Activated naive CD8-positive, alpha-beta T cell treated with anti-CD3 and anti-CD28 coated beads, Interleukin-2, amount 10 ng/mL, durations not matched to agents 7 days and 5 days (primary cell): ENCODE results near the gene FES. TPM values are rescaled to one million over a fixed set of nuclear protein-coding genes. Genes with fewer than 3 reads are reported as not detected.

Experiments
- ATAC-seq: fragments of 150-1000 bp; cut with Tn5 transposase; one replicate; pipeline ENCODE4 v1.10.0; 2021; ENCODE audit warnings: low read depth, moderate library complexity
- POLR2A ChIA-PET: fragments of 350-600 bp; sonication (Branson Sonifier 250); formaldehyde crosslinking; loops from one replicate; lab custom pipeline; 2021; ENCODE audit warnings: antibody characterized with exemption; lab: Charles Lee
- DNase-seq: peaks from one replicate; pipeline ENCODE4 v3.0.0; 2021
- H3K27ac Mint-ChIP-seq: one replicate; pipeline ENCODE4 v1.8.0; 2022; ENCODE audit warnings: mild to moderate bottlenecking, mixed read lengths
- H3K27me3 Mint-ChIP-seq: one replicate; pipeline ENCODE4 v1.8.0; 2022; ENCODE audit warnings: mild to moderate bottlenecking, moderate library complexity, mixed read lengths
- H3K36me3 Mint-ChIP-seq: one replicate; pipeline ENCODE4 v1.8.0; 2021; ENCODE audit warnings: mild to moderate bottlenecking, mixed read lengths
- H3K4me1 Mint-ChIP-seq: one replicate; pipeline ENCODE4 v1.8.0; 2021; ENCODE audit warnings: mixed read lengths
- H3K4me3 Mint-ChIP-seq: one replicate; pipeline ENCODE4 v1.8.0; 2022; ENCODE audit warnings: mild to moderate bottlenecking, moderate library complexity, mixed read lengths
- H3K9me3 Mint-ChIP-seq: one replicate; pipeline ENCODE4 v1.8.0; 2021; ENCODE audit warnings: mixed read lengths
- total RNA-seq, 2 experiments: library from RNA; stranded (reverse); gene quantifications; one replicate each; pipeline ENCODE4 v1.2.3, GENCODE V29; 2021

FES gene
- 1 to 10 TPM; 6.2 to 7.5 TPM for total RNA-seq

- no peak for ATAC-seq
Observed at GRCh38 chr15:90883976-90884718, at the start of gene FES. Gene FES, plus strand, starts transcription at chr15:90884504. Its CDS starts 542 bp downstream, at chr15:90885046.

GRCh38 chr15:90834626-90835025 is 49.7 kb upstream of the FES start:
- POLR2A ChIA-PET, result interaction anchor here (0.8 kb wide), 1 partner anchor 9 kb away, joined by 3 read pairs; no protein-coding TSS in a partner anchor
- DNase-seq, result no peak
- Mint-ChIP-seq H3K27me3 (no peaks in the 10 kb centered on the region), H3K9me3 (no peaks in the 10 kb centered on the region), H3K36me3 (no peaks in the 10 kb centered on the region), H3K4me3 (no peak overlapping the region), H3K4me1 (peaks cover 42% of the 10 kb centered on the region), H3K27ac (no peak overlapping the region)
- no peak for ATAC-seq

More at GRCh38 chr15:90883976-90884718, at the start of gene FES:
- H3K36me3 Mint-ChIP-seq, result peaks cover 9% of the 10 kb centered on the region
- POLR2A ChIA-PET, result interaction anchor here (0.9 to 2.4 kb wide), 5 partner anchors 10 to 236 kb away, joined by 3 to 11 read pairs (median 4); partner anchors contain the start of gene MAN2A2
- H3K4me3 Mint-ChIP-seq, result peak within 1 kb of the TSS; percentile 60
- no peaks in the 10 kb centered on the region for H3K27me3 Mint-ChIP-seq
- H3K9me3 Mint-ChIP-seq, result no peaks in the 10 kb centered on the region
- H3K4me1 Mint-ChIP-seq, result peaks cover 18% of the 10 kb centered on the region
- H3K27ac Mint-ChIP-seq, result peak within 1 kb of the TSS; percentile 81
- no peak for DNase-seq

- Mint-ChIP-seq H3K4me1 (peaks cover 34% of the 10 kb centered on the region), H3K27ac (no peak overlapping the region), H3K9me3 (no peaks in the 10 kb centered on the region), H3K36me3 (no peaks in the 10 kb centered on the region), H3K4me3 (no peak overlapping the region), H3K27me3 (no peaks in the 10 kb centered on the region)
- ATAC-seq (no peak), DNase-seq (no peak)
- POLR2A ChIA-PET, result interaction anchor here (0.7 to 1.2 kb wide), 3 partner anchors 10 to 22 kb away, joined by 3 to 4 read pairs (median 4); no protein-coding TSS in a partner anchor
Observed at GRCh38 chr15:90836296-90836871, 47.9 kb upstream of the FES start.

GRCh38 chr15:90837094-90837493 is 47.2 kb upstream of the FES start:
- no peaks in the 10 kb centered on the region for H3K27me3 Mint-ChIP-seq
- peak overlapping the region; percentile 46 for H3K4me3 Mint-ChIP-seq
- H3K27ac Mint-ChIP-seq, result peak overlapping the region; percentile 76
- no peaks in the 10 kb centered on the region for H3K36me3 Mint-ChIP-seq
- no peak for ATAC-seq
- H3K4me1 Mint-ChIP-seq, result peaks cover 38% of the 10 kb centered on the region
- H3K9me3 Mint-ChIP-seq, result no peaks in the 10 kb centered on the region
- no peak for DNase-seq
- POLR2A ChIA-PET, result interaction anchor here (1.4 to 4.5 kb wide), 4 partner anchors 14 to 34 kb away, joined by 6 to 42 read pairs (median 7); no protein-coding TSS in a partner anchor

- Mint-ChIP-seq H3K9me3 (no peaks in the 10 kb centered on the region), H3K4me1 (peaks cover 39% of the 10 kb centered on the region)
- POLR2A ChIA-PET, result interaction anchor here (0.7 to 4.5 kb wide), 6 partner anchors 13 to 121 kb away, joined by 3 to 42 read pairs (median 6); partner anchors contain the start of genes BLM and UNC45A
Observed at GRCh38 chr15:90838139-90838538, 46.2 kb upstream of the FES start.

DNA sequence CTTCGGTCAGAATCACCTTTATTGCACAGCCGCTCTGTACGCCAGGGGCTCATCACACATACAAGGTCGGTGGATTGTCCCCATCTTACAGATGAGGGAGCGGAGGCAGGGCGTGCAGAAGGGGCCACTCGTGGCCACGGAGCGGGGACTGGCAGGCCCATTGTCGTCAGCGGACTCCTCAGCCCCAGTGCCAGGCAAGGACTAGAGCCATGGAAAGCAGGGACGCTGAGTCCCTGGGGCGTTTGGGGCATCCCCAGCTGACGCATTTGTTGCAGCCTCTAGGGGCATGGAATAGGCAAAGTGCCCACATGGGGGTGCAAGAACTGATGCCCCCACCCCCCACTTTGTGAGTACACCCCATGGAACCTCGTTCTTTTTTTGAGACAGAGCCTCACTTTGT is 45.8 kb upstream of the FES start:
- H3K4me3 Mint-ChIP-seq, result peak overlapping the region; percentile 75
- POLR2A ChIA-PET, result interaction anchor here (1.0 to 4.5 kb wide), 4 partner anchors 12 to 97 kb away, joined by 3 to 42 read pairs (median 6); partner anchors contain the start of gene UNC45A
- no peaks in the 10 kb centered on the region for H3K27me3 Mint-ChIP-seq
- H3K36me3 Mint-ChIP-seq, result no peaks in the 10 kb centered on the region
- no peak for DNase-seq
- peak overlapping the region; percentile 90 for H3K27ac Mint-ChIP-seq
- peaks cover 39% of the 10 kb centered on the region for H3K4me1 Mint-ChIP-seq
- no peaks in the 10 kb centered on the region for H3K9me3 Mint-ChIP-seq
- no peak for ATAC-seq

More at GRCh38 chr15:90838139-90838538, 46.2 kb upstream of the FES start:
- DNase-seq (peak; percentile 77), ATAC-seq (peak; percentile 87)
- no peaks in the 10 kb centered on the region for H3K36me3 Mint-ChIP-seq
- H3K27me3 Mint-ChIP-seq, result no peaks in the 10 kb centered on the region
- peak overlapping the region; percentile 69 for H3K4me3 Mint-ChIP-seq
- H3K27ac Mint-ChIP-seq, result peak overlapping the region; percentile 84

GRCh38 chr15:90839187-90840071 is 44.9 kb upstream of the FES start:
- Mint-ChIP-seq H3K4me1 (peaks cover 41% of the 10 kb centered on the region), H3K9me3 (no peaks in the 10 kb centered on the region), H3K4me3 (peak overlapping the region; percentile 75), H3K27ac (peak overlapping the region; percentile 90), H3K36me3 (no peaks in the 10 kb centered on the region), H3K27me3 (no peaks in the 10 kb centered on the region)
- no peak for DNase-seq
- ATAC-seq, result no peak
- POLR2A ChIA-PET, result interaction anchor here (0.6 to 4.5 kb wide), 8 partner anchors 10 to 369 kb away, joined by 3 to 42 read pairs (median 4); partner anchors contain the start of gene BLM

DNA sequence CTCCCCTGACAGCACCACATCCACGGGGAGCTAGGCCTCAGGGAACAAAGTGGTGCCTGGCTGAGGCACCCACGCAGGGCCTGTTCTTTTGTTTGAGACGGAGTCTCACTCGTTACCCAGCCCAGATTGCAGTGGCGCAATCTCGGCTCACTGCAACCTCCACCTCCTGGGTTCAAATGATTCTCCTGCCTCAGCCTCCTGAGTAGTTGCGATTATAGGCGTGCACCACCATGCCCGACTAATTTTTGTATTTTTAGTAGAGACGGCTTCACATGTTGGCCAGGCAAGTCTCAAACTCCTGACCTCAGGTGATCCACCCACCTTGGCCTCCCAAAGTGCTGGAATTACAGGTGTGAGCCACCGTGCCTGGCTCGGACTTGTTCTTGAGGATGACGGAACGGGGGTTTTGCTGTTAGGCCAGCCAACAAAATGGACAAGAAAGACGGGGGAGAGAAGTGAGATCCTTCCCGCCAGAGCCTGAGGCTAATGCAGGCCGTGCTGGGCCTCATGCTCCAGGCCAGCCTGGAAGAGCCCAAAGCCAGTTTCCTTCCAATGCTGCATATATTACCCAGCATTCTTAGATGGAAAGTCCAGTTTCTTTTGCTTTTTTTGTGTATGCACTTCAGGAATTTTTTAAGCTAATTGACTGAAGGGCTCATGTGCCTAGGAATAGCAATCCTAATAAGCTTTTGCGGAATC is 44.0 kb upstream of the FES start:
- POLR2A ChIA-PET, result interaction anchor here (0.8 to 4.5 kb wide), 6 partner anchors 10 to 370 kb away, joined by 3 to 42 read pairs (median 5); partner anchors contain the start of gene BLM
- Mint-ChIP-seq H3K27ac (peak overlapping the region; percentile 90), H3K4me3 (peak overlapping the region; percentile 75), H3K36me3 (no peaks in the 10 kb centered on the region), H3K9me3 (no peaks in the 10 kb centered on the region), H3K27me3 (no peaks in the 10 kb centered on the region), H3K4me1 (peaks cover 44% of the 10 kb centered on the region)
- ATAC-seq (no peak), DNase-seq (no peak)

GRCh38 chr15:90840954-90841353 is 43.4 kb upstream of the FES start:
- no peak for ATAC-seq
- H3K9me3 Mint-ChIP-seq, result no peaks in the 10 kb centered on the region
- DNase-seq, result no peak
- H3K4me3 Mint-ChIP-seq, result no peak overlapping the region
- H3K36me3 Mint-ChIP-seq, result no peaks in the 10 kb centered on the region
- POLR2A ChIA-PET, result interaction anchor here (4.5 kb wide), 1 partner anchor 10 kb away, joined by 42 read pairs; no protein-coding TSS in a partner anchor
- H3K27ac Mint-ChIP-seq, result no peak overlapping the region
- peaks cover 44% of the 10 kb centered on the region for H3K4me1 Mint-ChIP-seq
- no peaks in the 10 kb centered on the region for H3K27me3 Mint-ChIP-seq

GRCh38 chr15:90844696-90845095 is 39.6 kb upstream of the FES start:
- H3K9me3 Mint-ChIP-seq, result no peaks in the 10 kb centered on the region
- peaks cover 3% of the 10 kb centered on the region for H3K36me3 Mint-ChIP-seq
- H3K4me3 Mint-ChIP-seq, result no peak overlapping the region
- no peak for DNase-seq
- no peak for ATAC-seq
- H3K27ac Mint-ChIP-seq, result no peak overlapping the region
- H3K27me3 Mint-ChIP-seq, result no peaks in the 10 kb centered on the region
- H3K4me1 Mint-ChIP-seq, result peaks cover 27% of the 10 kb centered on the region
- POLR2A ChIA-PET, result interaction anchor here (0.7 kb wide), 2 partner anchors 8 to 15 kb away, joined by 5 to 6 read pairs; no protein-coding TSS in a partner anchor

DNA sequence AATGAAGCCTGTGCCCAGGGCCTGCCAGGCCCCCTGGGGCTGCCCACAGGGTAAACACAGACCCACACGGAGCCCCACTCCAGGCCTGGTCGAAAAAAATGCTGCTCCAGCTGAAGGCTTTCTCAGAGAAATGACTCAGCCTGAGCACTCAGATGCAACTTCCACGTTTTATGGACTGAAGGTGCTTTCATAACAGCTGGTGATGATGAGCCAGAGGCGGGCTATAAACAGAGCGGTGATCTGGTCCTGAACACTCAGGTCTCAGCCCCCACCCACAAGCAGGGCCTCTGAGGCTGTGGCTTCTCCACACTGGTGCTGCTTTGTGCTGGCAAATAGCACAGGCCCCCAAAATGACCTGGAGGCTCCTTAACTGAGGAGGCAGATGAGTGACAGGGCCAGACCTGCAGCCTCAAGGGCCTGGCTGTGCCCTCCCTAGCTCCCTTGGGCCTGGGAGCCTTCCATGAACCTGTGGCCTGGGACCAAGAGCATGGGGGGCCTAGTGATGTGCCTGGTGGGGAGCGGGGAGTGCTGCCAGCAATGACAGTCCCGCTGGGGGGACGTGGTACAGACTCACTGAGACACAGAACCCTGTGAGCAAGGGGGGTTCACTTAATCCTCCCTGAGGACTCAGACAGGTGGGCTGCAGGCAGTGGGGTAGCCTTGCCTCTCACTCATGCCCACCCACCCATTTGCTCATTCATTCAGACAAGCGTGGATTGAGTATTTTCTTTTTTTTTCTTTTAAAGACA is 38.9 kb upstream of the FES start:
- POLR2A ChIA-PET, result interaction anchor here (0.6 to 0.8 kb wide), 4 partner anchors 7 to 14 kb away, joined by 4 to 6 read pairs (median 5); no protein-coding TSS in a partner anchor
- DNase-seq (no peak), ATAC-seq (peak; percentile 59)
- Mint-ChIP-seq H3K4me3 (no peak overlapping the region), H3K9me3 (no peaks in the 10 kb centered on the region), H3K36me3 (peaks cover 3% of the 10 kb centered on the region), H3K27ac (peak overlapping the region; percentile 36), H3K4me1 (peaks cover 21% of the 10 kb centered on the region), H3K27me3 (no peaks in the 10 kb centered on the region)
